Colon (tissue), 2 donors: ENCODE data around the gene GNG8.

Experiments
- FAIRE-seq: peaks from 2 replicates; lab custom pipeline; 2012; peaks lifted over from hg19 to GRCh38; lab: Jason Lieb, UNC
- donor health status: control.
- donor health status: control.

GNG8 gene

DNA sequence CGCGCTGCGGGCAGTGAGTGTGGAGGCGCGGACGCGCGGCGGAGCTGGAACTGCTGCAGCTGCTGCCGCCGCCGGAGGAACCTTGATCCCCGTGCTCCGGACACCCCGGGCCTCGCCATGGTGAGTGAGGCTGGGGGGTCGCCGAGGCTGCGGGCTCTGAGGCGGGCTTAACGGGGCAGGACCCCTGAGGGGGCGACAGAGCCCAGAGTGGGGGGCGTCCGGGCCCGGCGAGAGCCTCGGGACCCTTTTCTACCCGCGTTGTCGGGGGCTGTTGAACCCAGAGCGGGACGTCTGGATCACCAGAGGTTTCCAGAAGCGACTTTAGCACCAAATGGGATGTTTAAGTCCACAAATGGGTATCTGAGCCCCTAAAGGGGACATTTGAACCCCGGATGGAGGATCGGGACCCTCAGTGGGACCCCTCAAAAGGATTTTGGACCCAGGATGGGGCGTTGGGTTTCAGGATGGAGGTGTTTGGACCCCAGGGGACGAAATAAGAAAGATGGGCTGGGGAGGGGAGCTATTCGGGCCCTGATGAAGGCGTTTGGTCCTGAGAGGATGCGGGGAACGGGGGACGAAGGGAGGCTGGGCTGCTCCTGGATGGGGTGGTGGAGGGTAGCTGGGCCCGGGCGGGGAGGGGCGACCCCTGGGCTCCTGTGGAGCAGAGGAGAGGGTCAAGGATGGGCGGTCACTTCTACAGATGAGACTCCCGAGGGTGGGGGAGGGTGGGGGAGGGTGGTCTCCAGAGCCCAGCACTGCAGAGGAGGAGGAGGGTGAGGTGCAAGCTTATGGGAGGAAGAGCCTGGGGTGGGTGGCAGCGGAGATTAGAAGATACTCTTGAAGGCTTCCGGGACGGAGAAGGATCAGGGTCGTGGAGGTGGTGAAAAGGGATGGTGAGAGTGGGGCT is 34.4 kb downstream of the GNG8 start, which contains the start of gene CALM3:
Gene CALM3 (plus strand): TSS at position 13 of the 907 bp plus-strand sequence. CDS start 105 bp downstream, at position 118.
- no peak for FAIRE-seq

GRCh38 chr19:46600384-46601317 is 35.4 kb downstream of the GNG8 start:
- FAIRE-seq: no peak

DNA sequence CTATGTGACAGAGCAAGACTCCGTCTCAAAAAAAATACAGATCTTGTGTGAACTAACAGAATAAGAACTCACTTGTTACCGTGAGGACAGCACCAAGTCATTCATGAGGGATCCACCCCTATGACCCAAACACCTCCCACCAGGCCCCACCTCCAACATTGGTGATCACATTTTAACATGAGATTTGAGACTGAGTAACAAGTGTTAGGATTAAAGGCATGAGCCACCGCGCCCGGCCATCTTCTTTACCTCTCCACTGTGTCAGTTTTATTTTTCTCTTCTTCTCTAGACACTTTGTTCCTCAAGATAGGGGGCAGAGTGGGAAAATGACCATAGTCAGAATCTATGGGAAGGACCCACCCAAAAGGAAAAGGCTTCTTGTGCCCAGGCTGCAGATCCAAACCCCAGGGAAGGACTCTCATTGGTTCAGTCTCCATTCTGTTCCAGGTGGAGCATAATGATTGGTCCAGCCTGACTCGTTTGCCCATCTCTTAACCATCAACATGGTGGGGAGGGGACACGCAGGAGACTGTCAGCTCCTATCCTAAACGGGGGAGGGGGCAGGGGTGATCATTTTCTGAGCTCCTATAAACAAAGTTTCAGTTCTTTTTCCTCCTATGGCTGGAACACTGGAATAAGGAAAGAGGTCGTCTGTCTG is 36.2 kb downstream of the GNG8 start:
- FAIRE-seq: no peak

DNA sequence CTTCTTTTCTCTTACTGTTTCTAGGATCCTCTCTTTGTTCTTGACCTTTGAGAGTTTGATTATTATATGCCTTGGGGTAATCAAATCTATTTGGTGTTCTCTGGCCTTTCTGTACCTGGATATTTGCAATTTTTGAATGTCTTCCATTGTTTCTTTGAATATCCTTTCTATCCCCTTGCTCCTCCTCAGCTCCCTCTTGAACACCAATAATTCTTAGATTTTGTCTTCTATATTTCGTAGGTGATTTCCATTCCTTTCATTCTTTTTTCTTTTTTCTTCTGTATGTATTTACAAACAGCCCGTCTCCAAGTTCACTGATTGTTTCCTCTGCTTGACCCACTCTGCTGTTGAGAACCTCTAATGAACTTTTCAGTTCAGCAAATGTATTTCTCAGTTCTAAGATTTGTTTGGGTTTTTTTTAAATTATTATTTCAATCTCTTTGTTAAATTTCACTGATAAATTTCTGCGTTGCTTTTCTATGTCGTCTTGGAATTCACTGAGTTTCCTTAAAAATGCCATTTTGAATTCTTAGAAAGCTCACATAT is 37.6 kb downstream of the GNG8 start:
- no peak for FAIRE-seq

- no peak for FAIRE-seq
These were observed 40.0 kb downstream of the GNG8 start for GRCh38 chr19:46596008-46596407.

DNA sequence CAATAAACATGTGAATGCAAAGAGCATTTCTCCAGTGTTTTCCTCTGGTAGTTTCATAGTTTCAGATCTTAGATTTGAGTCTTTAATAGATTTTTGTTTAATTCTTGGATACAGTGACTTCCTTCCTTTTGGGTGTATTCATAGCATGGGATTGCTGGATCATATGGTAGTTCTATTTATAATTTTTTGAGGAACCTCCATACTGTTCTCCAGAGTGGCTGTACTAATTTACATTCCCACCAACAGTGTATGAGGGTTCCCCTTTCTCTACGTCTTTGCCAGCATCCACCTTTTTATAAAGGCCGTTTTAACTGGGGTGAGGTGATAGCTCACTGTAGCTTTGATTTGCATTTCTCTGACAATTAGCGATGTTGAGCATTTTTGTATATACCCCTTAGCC is 44.1 kb downstream of the GNG8 start:
- no peak for FAIRE-seq

DNA sequence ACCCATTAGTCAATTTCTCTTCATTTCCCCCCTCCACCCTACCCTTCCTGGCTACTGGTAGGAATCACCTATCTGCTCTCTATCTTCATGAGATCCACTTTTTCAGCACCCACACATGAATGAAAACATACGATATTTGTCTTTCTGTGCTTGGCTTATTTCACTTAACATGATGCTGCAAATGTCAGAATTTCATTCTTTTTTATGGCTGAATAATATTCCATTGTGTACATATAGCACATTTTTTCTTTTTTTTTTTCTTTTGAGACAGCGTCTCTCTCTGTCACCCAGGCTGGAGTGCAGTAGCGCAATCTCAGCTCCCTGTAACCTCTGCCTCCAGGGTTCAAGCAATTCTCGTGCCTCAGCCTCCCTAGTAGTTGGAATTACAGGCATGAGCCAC is 44.7 kb downstream of the GNG8 start:
- no peak for FAIRE-seq

DNA sequence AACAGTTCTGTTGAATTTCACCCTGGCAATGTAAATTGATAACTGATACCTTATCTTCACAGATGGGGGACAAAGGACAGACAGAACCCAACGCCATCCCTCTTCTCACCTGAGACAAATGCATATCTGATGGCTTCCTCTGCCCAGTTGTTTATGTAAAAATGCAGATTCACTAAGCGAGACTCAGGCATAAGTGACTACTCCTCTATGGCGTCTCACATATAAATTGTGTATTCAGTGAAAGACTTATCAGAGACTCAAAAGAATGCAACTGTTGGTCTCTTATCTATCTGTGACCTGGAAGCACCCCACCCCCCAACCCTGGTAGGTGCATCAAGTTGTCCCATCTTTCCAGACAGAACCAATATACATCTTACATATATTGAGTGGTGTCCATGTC is 48.1 kb downstream of the GNG8 start:
- FAIRE-seq: no peak

DNA sequence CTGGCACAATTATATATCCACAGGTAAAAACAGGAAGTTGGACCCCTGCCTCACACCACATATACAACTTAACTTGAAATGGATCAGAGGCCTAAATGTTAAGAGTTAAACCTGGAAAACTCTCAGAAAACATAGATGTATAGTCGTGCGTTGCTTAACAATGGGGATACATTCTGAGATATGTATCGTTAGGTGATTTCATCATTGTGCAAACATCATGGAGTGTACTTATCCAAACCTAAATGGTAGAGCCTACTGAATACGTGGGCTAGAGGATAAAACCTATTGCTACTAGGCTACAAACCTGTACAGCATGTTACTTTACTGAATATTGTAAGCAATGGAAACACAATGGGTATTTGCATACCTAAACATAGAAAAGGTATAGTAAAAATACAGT is 49.7 kb downstream of the GNG8 start:
- no peak for FAIRE-seq

- no peak for FAIRE-seq
These were observed 50.5 kb downstream of the GNG8 start for GRCh38 chr19:46585539-46585938.
